Dendritic cell treated with granulocyte-macrophage colony-stimulating factor and Interleukin-4, amounts not matched to agents 40 ng/mL and 50 ng/mL, for 4 days (primary cell): ENCODE data around the gene FARP1.
A peak's percentile ranks its signal among the peaks of the same experiment; 100 is the strongest.

Experiments
- H3K27ac Mint-ChIP-seq: one replicate; pipeline ENCODE4 v1.8.0; 2022; ENCODE audit warnings: mild to moderate bottlenecking, mixed read lengths
- H3K27me3 Mint-ChIP-seq: one replicate; pipeline ENCODE4 v1.8.0; 2022; ENCODE audit warnings: mild to moderate bottlenecking, mixed read lengths
- H3K36me3 Mint-ChIP-seq: one replicate; pipeline ENCODE4 v1.8.0; 2022; ENCODE audit warnings: low read depth, mixed read lengths
- H3K4me1 Mint-ChIP-seq: one replicate; pipeline ENCODE4 v1.8.0; 2022; ENCODE audit warnings: low read depth, mixed read lengths
- H3K4me3 Mint-ChIP-seq: one replicate; pipeline ENCODE4 v1.8.0; 2022; ENCODE audit warnings: mild to moderate bottlenecking, moderate library complexity, mixed read lengths
- H3K9me3 Mint-ChIP-seq: one replicate; pipeline ENCODE4 v1.8.0; 2022; ENCODE audit warnings: mixed read lengths
- intact Hi-C: fragments of 100-400 bp; cut with micrococcal nuclease; formaldehyde crosslinking; loops from one replicate; pipeline ENCODE4 v1.15.0; 2022

Gene FARP1

DNA sequence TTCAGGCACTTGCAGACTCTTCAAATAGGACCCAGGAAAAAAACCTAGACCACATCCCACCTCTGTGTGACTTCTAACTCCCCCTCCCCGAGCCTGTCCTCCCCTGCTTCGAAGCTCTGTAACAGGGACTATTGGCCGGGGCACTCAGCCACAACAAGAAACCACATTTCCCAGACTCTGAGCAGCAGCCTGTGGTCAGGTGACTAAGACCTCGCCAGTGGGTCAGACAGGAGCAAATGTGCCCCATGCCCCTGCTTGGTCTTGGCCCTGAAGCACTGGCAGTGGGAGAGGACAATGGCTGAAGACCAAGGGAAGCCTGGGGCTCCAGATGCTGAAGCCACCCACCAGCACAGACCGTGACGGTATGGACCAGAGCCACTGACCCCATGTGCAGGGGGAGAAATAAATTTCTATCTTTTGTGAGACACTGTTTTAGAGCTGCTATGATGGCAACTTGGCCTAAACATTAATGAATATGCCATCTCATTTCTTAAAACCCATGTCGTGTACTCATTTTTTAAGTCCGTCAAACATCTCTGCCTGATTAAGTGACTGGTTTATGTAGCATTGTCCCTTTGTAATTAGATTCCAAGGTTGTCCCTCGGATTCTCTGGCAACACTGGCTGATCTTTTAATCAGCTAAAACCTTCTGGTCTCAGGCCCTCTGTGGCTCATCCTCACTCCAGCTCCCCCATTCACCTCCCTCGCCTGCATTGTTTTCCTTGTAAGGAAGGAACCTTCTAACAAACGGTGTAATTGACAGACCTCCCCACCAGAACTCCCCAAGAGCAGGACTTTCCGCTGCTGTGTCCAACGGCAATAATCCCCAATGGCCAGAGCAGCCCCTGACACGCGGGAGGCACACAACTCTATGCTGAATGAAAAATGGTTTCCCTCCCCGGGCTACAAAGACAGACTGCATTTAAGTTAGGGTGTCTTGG lies 335.6 kb downstream of the FARP1 start:
- no peaks in the 10 kb centered on the region for H3K9me3 Mint-ChIP-seq
- no peaks in the 10 kb centered on the region for H3K27me3 Mint-ChIP-seq
- peaks cover 70% of the 10 kb centered on the region for H3K4me1 Mint-ChIP-seq
- H3K4me3 Mint-ChIP-seq, result no peak overlapping the region
- peaks cover 37% of the 10 kb centered on the region for H3K36me3 Mint-ChIP-seq
- intact Hi-C loops, result no loop called here
- peak overlapping the region; percentile 22 for H3K27ac Mint-ChIP-seq

DNA sequence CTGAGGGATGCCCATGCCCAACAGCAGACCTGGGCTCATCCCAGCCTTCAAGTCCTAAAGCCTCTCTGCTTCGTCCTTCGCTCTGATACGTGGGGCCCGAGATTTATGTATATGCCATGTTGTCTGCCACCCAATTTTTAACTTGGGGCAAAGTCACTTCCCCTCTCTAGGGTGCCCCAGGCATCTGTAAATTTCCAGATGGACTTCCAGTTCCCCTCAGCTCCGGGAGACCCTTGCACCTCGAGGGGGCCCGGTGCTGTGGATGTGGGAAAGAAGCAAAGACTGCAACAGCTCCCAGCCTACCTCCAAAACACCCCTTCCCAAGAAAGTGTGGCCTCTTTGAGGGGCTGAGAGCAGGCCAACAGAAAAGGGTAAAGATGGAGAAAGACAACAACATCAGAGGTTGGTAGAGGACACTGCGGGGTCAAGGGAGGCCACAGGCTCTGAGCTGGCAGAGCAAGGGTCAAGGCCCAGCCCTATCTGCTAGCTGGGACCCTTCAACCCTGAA lies 336.7 kb downstream of the FARP1 start:
- Mint-ChIP-seq H3K9me3 (no peaks in the 10 kb centered on the region), H3K27ac (peak overlapping the region; percentile 22), H3K4me3 (no peak overlapping the region), H3K36me3 (peaks cover 29% of the 10 kb centered on the region), H3K27me3 (no peaks in the 10 kb centered on the region), H3K4me1 (peaks cover 76% of the 10 kb centered on the region)
- intact Hi-C loops, result no loop called here

DNA sequence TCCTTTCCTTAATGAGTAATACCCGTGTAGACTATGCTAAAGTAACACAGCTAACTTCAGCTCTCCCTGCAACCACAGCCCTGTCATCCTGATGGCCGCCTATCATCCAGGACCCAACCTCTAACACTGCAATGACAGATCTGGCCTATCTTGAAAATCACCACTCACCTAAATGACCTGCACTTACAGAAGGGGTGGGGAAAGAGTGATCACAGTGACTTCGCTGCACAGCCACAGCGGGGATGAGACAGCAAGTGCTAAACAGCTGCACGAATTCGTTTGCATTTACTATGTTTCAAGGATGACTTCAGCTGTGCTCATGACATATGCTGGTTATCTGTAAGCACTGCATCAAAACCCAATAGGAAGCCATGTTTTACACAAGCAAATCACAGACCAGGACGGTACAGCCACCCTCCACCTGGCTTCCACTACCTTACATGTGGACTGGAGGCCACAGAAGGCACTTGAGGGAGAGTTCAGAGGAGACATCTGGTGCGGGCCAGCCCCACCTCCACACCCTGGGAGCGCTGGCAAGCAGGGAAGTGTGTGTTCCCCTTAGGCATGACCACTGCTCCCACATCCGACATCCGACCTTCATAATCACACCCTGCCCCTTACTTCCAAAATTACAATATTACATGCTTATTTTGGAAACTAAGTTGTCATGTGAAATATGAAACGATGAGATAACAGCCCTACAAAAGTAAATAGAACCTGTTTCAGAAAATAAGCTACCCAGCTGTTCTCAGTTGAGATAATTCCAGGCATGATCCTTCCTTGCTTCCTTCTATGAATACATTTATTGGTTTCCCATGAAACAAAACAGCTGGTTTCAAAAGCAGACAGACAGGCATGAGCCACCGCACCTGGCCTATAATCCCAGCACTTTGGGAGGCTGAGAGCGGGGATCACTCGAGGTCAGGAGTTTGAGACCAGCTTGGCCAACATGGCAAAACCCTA lies 338.3 kb downstream of the FARP1 start:
- H3K4me3 Mint-ChIP-seq, result no peak overlapping the region
- H3K36me3 Mint-ChIP-seq, result peaks cover 23% of the 10 kb centered on the region
- no peak overlapping the region for H3K27ac Mint-ChIP-seq
- peaks cover 89% of the 10 kb centered on the region for H3K4me1 Mint-ChIP-seq
- intact Hi-C loops, result no loop called here
- H3K9me3 Mint-ChIP-seq, result no peaks in the 10 kb centered on the region
- H3K27me3 Mint-ChIP-seq, result no peaks in the 10 kb centered on the region

DNA sequence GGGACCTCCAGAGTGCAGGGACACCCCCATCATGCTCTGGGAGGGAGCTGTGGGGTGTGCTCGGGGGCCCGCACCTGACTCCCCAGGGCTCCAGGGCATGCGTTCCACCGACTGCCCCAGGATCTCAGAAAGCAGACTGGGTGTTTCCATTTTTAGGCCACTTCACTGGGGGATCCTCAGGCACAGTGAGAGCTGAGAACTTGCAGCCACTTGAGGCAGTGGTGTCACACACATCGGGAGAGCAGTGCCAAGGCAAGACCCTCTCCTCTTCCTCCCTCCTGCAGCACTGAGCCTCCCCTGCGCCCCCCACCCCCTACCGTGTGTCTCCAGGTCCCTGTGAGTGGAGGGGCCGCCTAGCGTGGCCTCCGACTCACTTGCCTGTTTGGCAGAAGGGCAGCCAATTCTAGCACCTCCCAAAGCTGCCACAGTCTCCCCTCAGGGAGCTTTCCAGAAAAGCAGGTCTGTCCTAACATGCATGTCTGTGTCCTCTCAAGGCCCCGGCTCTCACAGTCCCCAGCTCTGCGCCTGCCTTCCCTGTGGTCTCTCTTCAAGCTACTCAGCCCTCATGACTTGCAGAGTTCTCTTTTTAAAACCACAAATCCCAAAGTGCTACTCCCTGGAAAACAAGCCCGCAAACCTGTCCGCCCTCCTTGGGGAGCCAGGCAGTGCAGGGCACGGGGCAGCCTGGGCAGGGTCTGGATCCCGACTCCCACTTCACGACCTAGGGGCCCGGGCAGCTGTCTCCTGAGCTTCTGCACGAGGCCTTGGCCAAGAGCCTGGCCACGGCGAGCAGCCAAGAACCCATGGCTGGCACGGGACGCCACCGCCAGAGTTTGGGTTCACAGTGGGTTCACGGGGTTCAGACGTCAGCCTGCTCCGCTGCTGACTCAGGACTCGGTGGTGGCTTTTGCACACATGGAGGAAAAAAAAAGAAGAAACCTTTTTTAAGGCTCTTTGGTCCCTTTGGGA lies 339.9 kb downstream of the FARP1 start:
- Mint-ChIP-seq H3K4me3 (no peak overlapping the region), H3K9me3 (no peaks in the 10 kb centered on the region), H3K27me3 (no peaks in the 10 kb centered on the region), H3K27ac (no peak overlapping the region), H3K36me3 (peaks cover 23% of the 10 kb centered on the region), H3K4me1 (peaks cover 88% of the 10 kb centered on the region)
- intact Hi-C loops, result no loop called here

DNA sequence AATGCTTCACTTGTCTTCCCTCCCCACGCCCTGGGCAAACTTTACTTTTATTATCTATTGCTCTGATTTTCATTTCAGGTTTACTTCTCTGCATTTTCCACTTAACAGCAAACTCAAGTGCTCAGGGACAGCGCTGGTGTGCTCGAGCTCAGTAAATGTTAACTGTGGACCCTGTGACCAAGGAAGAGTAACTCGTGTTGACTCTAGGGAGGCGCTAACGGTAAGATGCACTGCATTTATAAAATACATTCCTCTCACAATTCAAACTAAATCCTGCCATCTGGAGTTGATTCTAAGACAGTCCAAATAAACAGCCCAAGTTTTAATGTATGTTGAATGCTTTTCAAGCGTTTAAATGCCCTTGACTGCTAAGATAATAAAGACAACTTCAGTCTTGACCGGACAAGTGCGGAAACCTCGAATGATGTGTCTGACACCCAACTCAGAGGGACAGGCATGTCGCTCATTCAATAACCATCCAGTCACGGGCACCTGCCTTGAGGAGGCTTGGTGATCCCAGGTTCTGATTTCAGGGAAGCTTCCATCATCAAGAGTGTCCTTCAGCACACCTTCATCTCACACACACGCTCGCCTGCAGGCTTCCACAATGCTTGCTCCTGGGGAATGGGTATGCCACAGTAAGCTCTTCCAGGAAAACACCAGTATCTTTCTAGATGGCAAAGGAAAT lies 340.9 kb downstream of the FARP1 start:
- peaks cover 17% of the 10 kb centered on the region for H3K36me3 Mint-ChIP-seq
- peaks cover 83% of the 10 kb centered on the region for H3K4me1 Mint-ChIP-seq
- intact Hi-C loops, result loop anchor here (1.0 kb wide), 1 partner anchor 26 kb away; no protein-coding TSS in a partner anchor
- H3K27ac Mint-ChIP-seq, result no peak overlapping the region
- H3K4me3 Mint-ChIP-seq, result no peak overlapping the region
- no peaks in the 10 kb centered on the region for H3K27me3 Mint-ChIP-seq
- H3K9me3 Mint-ChIP-seq, result no peaks in the 10 kb centered on the region

DNA sequence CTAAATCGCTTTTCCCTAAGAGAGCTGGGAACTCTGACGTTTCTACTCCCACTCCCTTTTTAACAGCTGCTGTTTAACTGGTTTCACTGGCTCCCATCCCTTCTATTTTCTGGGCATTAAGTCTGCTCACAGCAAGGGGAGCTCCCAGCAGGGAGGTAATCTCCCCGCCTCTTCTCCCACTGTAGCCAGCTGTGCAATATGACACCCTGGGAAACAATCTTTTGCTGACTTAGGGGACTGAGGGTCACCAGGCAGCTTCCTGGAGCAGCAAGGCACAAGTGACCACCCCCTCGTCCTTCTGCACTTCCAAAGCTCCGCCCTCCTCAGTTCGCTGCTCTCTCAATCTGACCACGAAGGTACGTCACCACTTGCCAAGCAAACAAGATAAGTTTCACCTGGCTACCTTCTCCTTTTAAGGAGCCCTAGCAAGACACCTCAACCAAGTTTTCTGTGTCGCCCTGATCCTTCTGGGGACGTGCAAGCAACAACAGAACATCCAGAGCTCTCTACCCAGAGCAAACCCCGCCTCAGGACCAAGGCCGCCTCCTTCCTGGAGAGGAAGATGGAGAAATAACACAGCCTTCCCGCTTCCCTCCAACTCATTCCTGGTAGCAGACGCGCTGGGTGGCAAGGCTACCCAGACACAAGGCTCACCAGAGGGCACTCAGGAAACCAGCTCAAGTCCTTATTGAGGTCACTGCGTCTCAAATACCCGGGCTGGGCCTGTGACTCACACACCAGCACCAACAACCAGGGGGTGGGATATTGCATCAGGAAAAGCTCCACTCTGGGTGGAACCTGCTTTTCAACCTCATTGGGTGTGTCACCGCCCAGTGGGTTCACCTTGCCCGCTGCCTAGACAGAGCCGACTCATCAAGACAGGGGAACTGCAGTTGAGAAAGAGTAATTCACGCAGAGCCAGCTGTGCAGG lies 341.7 kb downstream of the FARP1 start:
- Mint-ChIP-seq H3K36me3 (peaks cover 23% of the 10 kb centered on the region), H3K27me3 (no peaks in the 10 kb centered on the region)

DNA sequence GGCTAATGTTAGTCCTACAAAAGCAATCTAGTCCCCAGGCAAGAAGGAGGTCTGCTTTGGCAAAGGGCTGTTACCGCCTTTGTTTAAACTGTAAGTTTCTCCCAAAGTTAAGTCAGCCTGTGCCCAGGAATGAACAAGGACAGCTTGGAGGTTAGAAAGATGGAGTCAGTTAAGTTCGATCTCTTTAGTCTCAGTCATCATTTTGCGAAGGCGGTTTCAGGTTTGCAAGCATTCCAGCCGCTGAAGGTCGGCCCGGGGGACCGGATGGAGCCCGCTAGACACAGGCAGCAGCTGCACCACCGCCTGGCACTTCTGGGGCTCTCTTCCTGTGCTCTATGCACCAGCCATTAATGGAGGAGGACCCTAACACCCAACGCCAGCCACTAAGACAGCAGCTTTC lies 342.7 kb downstream of the FARP1 start:
- Mint-ChIP-seq H3K27ac (no peak overlapping the region), H3K4me3 (no peak overlapping the region)
- intact Hi-C loops, result no loop called here

More for the DNA sequence above, 341.7 kb downstream of the FARP1 start:
- peaks cover 77% of the 10 kb centered on the region for H3K4me1 Mint-ChIP-seq
- intact Hi-C loops, result loop anchor here (1.0 kb wide), 1 partner anchor 25 kb away; no protein-coding TSS in a partner anchor
- no peaks in the 10 kb centered on the region for H3K9me3 Mint-ChIP-seq
- H3K4me3 Mint-ChIP-seq, result peak overlapping the region; percentile 27
- H3K27ac Mint-ChIP-seq, result peak overlapping the region; percentile 29

DNA sequence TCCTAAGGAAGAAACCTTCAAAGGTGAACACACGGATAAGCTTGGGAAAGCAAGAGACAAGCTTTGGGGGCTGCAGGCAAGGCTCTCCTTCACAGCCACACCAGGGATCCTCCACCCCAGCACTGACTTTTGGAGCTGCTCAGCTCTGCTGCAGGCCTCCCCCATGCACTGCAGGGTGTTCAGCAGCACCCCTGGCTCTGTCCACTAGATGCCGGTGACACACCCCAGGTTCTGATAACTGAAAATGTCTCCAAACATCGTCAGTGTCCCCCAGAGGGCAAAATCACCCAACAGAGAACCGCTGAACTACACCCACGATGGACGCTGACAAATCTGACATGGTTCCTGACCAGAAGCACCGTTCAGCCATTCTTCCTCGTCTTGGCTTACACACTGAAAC lies 343.5 kb downstream of the FARP1 start:
- Mint-ChIP-seq H3K36me3 (peaks cover 31% of the 10 kb centered on the region), H3K9me3 (no peaks in the 10 kb centered on the region), H3K27me3 (no peaks in the 10 kb centered on the region), H3K4me3 (no peak overlapping the region), H3K4me1 (peaks cover 80% of the 10 kb centered on the region), H3K27ac (no peak overlapping the region)
- intact Hi-C loops, result no loop called here

More for the DNA sequence above, 342.7 kb downstream of the FARP1 start:
- Mint-ChIP-seq H3K27me3 (no peaks in the 10 kb centered on the region), H3K4me1 (peaks cover 79% of the 10 kb centered on the region), H3K9me3 (no peaks in the 10 kb centered on the region), H3K36me3 (peaks cover 30% of the 10 kb centered on the region)

DNA sequence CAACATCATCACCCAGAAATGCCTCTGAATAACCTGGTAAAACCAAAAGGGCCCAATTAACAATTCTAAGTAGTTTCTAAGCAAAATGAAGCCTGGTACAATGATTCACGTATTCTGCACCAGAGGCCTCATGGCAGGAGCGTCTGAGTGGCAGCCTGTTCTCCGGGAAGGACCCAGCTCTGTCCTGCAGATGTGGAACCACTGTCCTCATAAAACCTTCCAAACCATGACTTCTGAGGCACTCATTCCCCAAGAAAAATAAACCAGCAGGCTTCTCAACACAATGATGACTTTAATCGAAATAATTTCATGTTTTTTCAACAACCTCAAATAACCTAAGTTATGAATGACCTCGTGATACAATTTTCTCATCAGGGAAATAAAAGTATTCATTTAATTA lies 344.1 kb downstream of the FARP1 start:
- H3K9me3 Mint-ChIP-seq, result no peaks in the 10 kb centered on the region
- no peaks in the 10 kb centered on the region for H3K27me3 Mint-ChIP-seq
- H3K27ac Mint-ChIP-seq, result no peak overlapping the region
- intact Hi-C loops, result no loop called here
- peaks cover 29% of the 10 kb centered on the region for H3K36me3 Mint-ChIP-seq
- H3K4me3 Mint-ChIP-seq, result no peak overlapping the region
- peaks cover 81% of the 10 kb centered on the region for H3K4me1 Mint-ChIP-seq

DNA sequence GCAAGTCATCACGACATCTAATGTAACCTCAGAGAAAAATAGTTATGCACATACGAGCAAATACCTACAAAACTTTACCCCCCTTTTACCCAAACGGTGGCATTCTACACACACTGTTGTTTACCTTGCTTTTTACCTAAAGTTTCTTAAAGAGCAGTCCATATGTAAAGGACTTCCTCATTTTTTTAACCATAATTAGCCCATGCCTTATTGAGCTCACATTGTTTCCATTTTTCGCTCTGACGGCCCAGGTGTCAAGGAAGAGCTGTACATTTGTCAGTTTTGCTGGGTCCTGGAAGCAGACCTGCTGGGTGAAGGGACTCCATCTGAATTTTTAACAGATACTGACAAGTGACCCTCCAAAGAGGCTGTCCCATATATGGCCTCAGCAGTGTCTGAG lies 344.6 kb downstream of the FARP1 start:
- no peaks in the 10 kb centered on the region for H3K9me3 Mint-ChIP-seq
- H3K36me3 Mint-ChIP-seq, result peaks cover 29% of the 10 kb centered on the region
- no peak overlapping the region for H3K27ac Mint-ChIP-seq
- H3K4me3 Mint-ChIP-seq, result no peak overlapping the region
- peaks cover 84% of the 10 kb centered on the region for H3K4me1 Mint-ChIP-seq
- H3K27me3 Mint-ChIP-seq, result no peaks in the 10 kb centered on the region
- intact Hi-C loops, result no loop called here

DNA sequence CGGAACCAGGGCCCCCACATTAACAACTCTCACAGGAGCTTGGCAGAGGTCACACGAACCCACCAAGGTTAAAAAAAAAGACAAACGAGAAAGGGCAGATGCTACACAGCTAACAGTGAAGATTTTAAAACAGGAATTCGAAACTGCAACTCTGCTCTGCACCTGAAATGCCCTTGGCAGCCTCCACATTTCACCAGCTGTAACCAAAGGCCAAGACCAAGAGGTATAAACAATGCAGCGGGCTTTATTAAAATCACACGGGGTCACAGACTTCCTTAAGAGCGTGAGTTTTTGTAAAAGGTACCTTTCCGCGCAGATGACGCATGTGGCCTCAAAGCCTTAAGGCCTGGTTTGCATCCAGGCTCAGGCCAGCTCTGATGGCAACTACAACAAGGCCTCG lies 345.8 kb downstream of the FARP1 start:
- intact Hi-C loops, result no loop called here
- peaks cover 25% of the 10 kb centered on the region for H3K36me3 Mint-ChIP-seq
- H3K27me3 Mint-ChIP-seq, result no peaks in the 10 kb centered on the region
- no peak overlapping the region for H3K4me3 Mint-ChIP-seq
- H3K9me3 Mint-ChIP-seq, result no peaks in the 10 kb centered on the region
- peaks cover 82% of the 10 kb centered on the region for H3K4me1 Mint-ChIP-seq
- H3K27ac Mint-ChIP-seq, result no peak overlapping the region
